Gastrocnemius medialis (tissue), 4 donors: ENCODE measurements around the gene KMO. TPM values are rescaled to one million over a fixed set of nuclear protein-coding genes. Genes with fewer than 3 reads are reported as not detected.

ENCODE experiments used
- ATAC-seq, 2 donors: fragments of 150-250 bp; one replicate each; pipeline ENCODE4 v1.9.1; 2016
- DNase-seq, 2 donors: peaks; one replicate each; pipeline ENCODE4 v3.0.0-alpha.2; 2019
- H3K27ac ChIP-seq, 4 donors: fragments of 200-600 bp; sonication (generic); 1 replicate in 1 of 4; 2 replicates in 3 of 4; pipeline ENCODE4 v1.5.1; 2016 to 2018; ENCODE audit warnings: mild to moderate bottlenecking in 2 of 4, moderate library complexity in 1 of 4
- H3K27me3 ChIP-seq, 3 donors: fragments of 200-600 bp; sonication (generic) in 2 of 3; 1 replicate in 1 of 3; 2 replicates in 2 of 3; pipeline versions ENCODE4 v1.5.1 to v1.6.0; 2016 to 2019; ENCODE audit warnings: mild to moderate bottlenecking in 1 of 3, moderate library complexity in 1 of 3
- H3K36me3 ChIP-seq, 2 donors: fragments of 200-600 bp; sonication (generic) in 1 of 2; one replicate each; pipeline ENCODE4 v1.5.1; 2017 to 2018
- H3K4me1 ChIP-seq, 2 donors: fragments of 200-600 bp; sonication (generic) in 1 of 2; one replicate each; pipeline ENCODE4 v1.5.1; 2016 to 2017; ENCODE audit warnings: mild to moderate bottlenecking in 2 of 2
- H3K4me3 ChIP-seq, 4 donors: fragments of 200-600 bp; sonication (generic) in 3 of 4; 1 replicate in 1 of 4; 2 replicates in 3 of 4; pipeline ENCODE4 v1.5.1; 2016 to 2019; ENCODE audit warnings: mild to moderate bottlenecking in 2 of 4
- H3K9me3 ChIP-seq, 3 donors: fragments of 200-600 bp; sonication (generic) in 2 of 3; 1 replicate in 1 of 3; 2 replicates in 2 of 3; pipeline ENCODE4 v1.5.1; 2016 to 2019
- CTCF ChIP-seq, 5 experiments: fragments of 450-650 bp in 3 of 5; fragments of 200-600 bp in 2 of 5; sonication (generic) in 2 of 5; IDR thresholded peaks in 4 of 5; conservative IDR thresholded peaks in 1 of 5; 1 replicate in 4 of 5; 2 replicates in 1 of 5; pipeline ENCODE4 v1.5.1; 2016 to 2019; ENCODE audit warnings: antibody characterized with exemption in 5 of 5, mild to moderate bottlenecking in 3 of 5, moderate library complexity in 3 of 5
- POLR2A ChIP-seq, 2 donors: fragments of 450-650 bp; IDR thresholded peaks; one replicate each; pipeline ENCODE4 v1.6.1; 2017; ENCODE audit warnings: antibody characterized with exemption in 2 of 2, mild to moderate bottlenecking in 2 of 2, moderate library complexity in 2 of 2
- in situ Hi-C, 4 donors: fragments of 200-750 bp; cut with MboI; loops; one replicate each; pipeline versions ENCODE4 v1.15.0 to v1.8.0; 2017; ENCODE audit warnings: low sequenced_read_pairs in 4 of 4
- intact Hi-C: fragments of 100-400 bp; cut with DNase I; formaldehyde crosslinking; loops from one replicate; pipeline ENCODE4 v1.15.1; 2023; ENCODE audit warnings: low total_unique reads
- total RNA-seq, 4 donors: library from RNA; depleted of rRNA; stranded (reverse); fragments of >200 nt; gene quantifications; one replicate each; pipeline versions ENCODE4 v1.1.0 to v1.2.3, GENCODE V29; 2016

KMO gene
- total RNA-seq, 4 donors from 2014 or later = 0.16 TPM; not detected in 3

GRCh38 chr1:241639623-241640148, 107.5 kb downstream of the KMO start:
- TF ChIP-seq POLR2A (IDR thresholded peaks at IDR 0.05) (no peak), CTCF (IDR thresholded peaks at IDR 0.05 in 4 of 5, conservative IDR thresholded peaks at IDR 0.05 in 1 of 5) (no peak)
- DNase-seq = peak in 1 of 2 donors; percentile 42

GRCh38 chr1:241640149-241640866, 108.1 kb downstream of the KMO start, which contains the start of the genes CHML and OPN3:
CHML (minus strand) TSS chr1:241640369; CDS start chr1:241635766, 4,603 bp downstream.
OPN3 (minus strand) TSS chr1:241640369; CDS start chr1:241640254, 115 bp downstream.
- DNase-seq (peak; percentile 86 to 90), ATAC-seq (peak; percentile 92 to 94)
- in situ Hi-C loops = loop anchor here in 2 of 4 donors (25.0 kb wide), 1 partner anchor 197 kb away; the partner anchor contains the start of gene EXO1 (in 2 of the 2)
- TF ChIP-seq POLR2A (IDR thresholded peaks at IDR 0.05) = peak; percentile 81 to 89
- TF ChIP-seq CTCF (IDR thresholded peaks at IDR 0.05 in 4 of 5, conservative IDR thresholded peaks at IDR 0.05 in 1 of 5) = peak in 1 of 5 experiments; percentile 10
- intact Hi-C loops = loop anchor here (2.0 to 10.0 kb wide), 3 partner anchors 122 to 1614 kb away; partner anchors contain the start of genes CEP170, EXO1, FH and SDCCAG8
- peak within 1 kb of the TSS; percentile 83 to 91 (median 84) for H3K4me3 ChIP-seq
- no peaks in the 10 kb centered on the region for H3K27me3 ChIP-seq
- H3K4me1 ChIP-seq = peaks cover 11 to 23% of the 10 kb centered on the region in 2 donors
- H3K9me3 ChIP-seq = no peaks in the 10 kb centered on the region
- H3K36me3 ChIP-seq = no peaks in the 10 kb centered on the region
- peak within 1 kb of the TSS; percentile 72 to 88 (median 77) for H3K27ac ChIP-seq

More at GRCh38 chr1:241639623-241640148, 107.5 kb downstream of the KMO start:
- in situ Hi-C loops (loop anchor here in 3 of 4 donors (10.0 to 25.0 kb wide), 2 partner anchors 115 to 198 kb away; partner anchors contain the start of gene EXO1 (in 2 of the 3)), intact Hi-C loops (loop anchor here (2.0 to 10.0 kb wide), 3 partner anchors 121 to 1615 kb away; partner anchors contain the start of genes CEP170, EXO1, FH and SDCCAG8)
- no peaks in the 10 kb centered on the region for H3K27me3 ChIP-seq
- H3K9me3 ChIP-seq = no peaks in the 10 kb centered on the region
- ATAC-seq = peak; percentile 68 to 70
- no peaks in the 10 kb centered on the region for H3K36me3 ChIP-seq
- H3K4me1 ChIP-seq = peaks cover 11 to 23% of the 10 kb centered on the region in 2 donors
- peak overlapping the region; percentile 83 to 91 (median 84) for H3K4me3 ChIP-seq
- H3K27ac ChIP-seq = peak overlapping the region; percentile 70 to 88 (median 76)

- no peak for ATAC-seq
- in situ Hi-C loops = loop anchor here in 2 of 4 donors (25.0 kb wide), 1 partner anchor 196 kb away; the partner anchor contains the start of gene EXO1 (in 2 of the 2)
Observed at GRCh38 chr1:241640867-241641622, 108.9 kb downstream of the KMO start.

More at GRCh38 chr1:241640867-241641622, 108.9 kb downstream of the KMO start:
- Histone ChIP-seq H3K4me1 (peaks cover 11 to 23% of the 10 kb centered on the region in 2 donors), H3K4me3 (peak overlapping the region; percentile 47 to 83 (median 68)), H3K36me3 (no peaks in the 10 kb centered on the region), H3K27me3 (no peaks in the 10 kb centered on the region), H3K27ac (peak overlapping the region; percentile 61 to 81 (median 70)), H3K9me3 (no peaks in the 10 kb centered on the region)
- TF ChIP-seq CTCF (IDR thresholded peaks at IDR 0.05 in 4 of 5, conservative IDR thresholded peaks at IDR 0.05 in 1 of 5) (no peak), POLR2A (IDR thresholded peaks at IDR 0.05) (no peak)
- intact Hi-C loops = loop anchor here (2.0 to 10.0 kb wide), 3 partner anchors 122 to 1614 kb away; partner anchors contain the start of genes CEP170, EXO1, FH and SDCCAG8
- DNase-seq = no peak
